Embryonic facial prominence (tissue), 1 donor: ENCODE data around the gene DNAJC7.
A peak's percentile ranks its signal among the peaks of the same experiment; 100 is the strongest.
"Not testable (repeated sequence)": the region's sequence is repeated elsewhere in the genome, so short reads cannot be mapped to it uniquely, and the experiment has no call there.

Experiments used
- DNase-seq: peaks from one replicate; pipeline ENCODE4 v3.0.0-alpha.2; 2016; ENCODE audit errors: extremely low spot score

DNAJC7 gene

GRCh38 chr17:41957031-41957868 lies 60.0 kb downstream of the DNAJC7 start:
- DNase-seq: no peak

- DNase-seq: no peak
Observed at GRCh38 chr17:41956522-41956921, 60.7 kb downstream of the DNAJC7 start.

GRCh38 chr17:41948762-41949460 lies 68.3 kb downstream of the DNAJC7 start:
- no peak for DNase-seq

GRCh38 chr17:41944943-41945342 lies 72.3 kb downstream of the DNAJC7 start:
- DNase-seq: no peak

GRCh38 chr17:41943492-41943891 lies 73.7 kb downstream of the DNAJC7 start:
- DNase-seq: no peak

- DNase-seq: no peak
Observed at GRCh38 chr17:41942626-41943373, 74.4 kb downstream of the DNAJC7 start.

GRCh38 chr17:41941168-41941567 lies 76.1 kb downstream of the DNAJC7 start:
- no peak for DNase-seq

GRCh38 chr17:41939693-41940090 lies 77.5 kb downstream of the DNAJC7 start:
- no peak for DNase-seq

- no peak for DNase-seq
Observed at GRCh38 chr17:41939044-41939692, 78.1 kb downstream of the DNAJC7 start.

- DNase-seq: no peak
Observed at GRCh38 chr17:41937970-41938954, 79.0 kb downstream of the DNAJC7 start.

- no peak for DNase-seq
Observed at GRCh38 chr17:41935641-41936040, 81.6 kb downstream of the DNAJC7 start.

- no peak for DNase-seq
Observed at GRCh38 chr17:41932816-41933389, 84.3 kb downstream of the DNAJC7 start.

- not testable (repeated sequence) for DNase-seq
Observed at GRCh38 chr17:41931715-41932114, 85.5 kb downstream of the DNAJC7 start.

GRCh38 chr17:41930833-41931156 lies 86.4 kb downstream of the DNAJC7 start:
- not testable (repeated sequence) for DNase-seq

- peak; percentile 95 for DNase-seq
Observed at GRCh38 chr17:41930009-41930832, 87.0 kb downstream of the DNAJC7 start, which contains the start of gene ODAD4. Gene ODAD4, plus strand, starts transcription at chr17:41930617. Its CDS starts 107 bp downstream, at chr17:41930724.

- no peak for DNase-seq
Observed at GRCh38 chr17:41928693-41929251, 88.5 kb downstream of the DNAJC7 start.
